GM19328 (cell line): ENCODE measurements around the gene PIPOX.

Source experiments
- ATAC-seq: cut with Tn5 transposase; IDR thresholded peaks from one replicate; pipeline ENCODE4 v1.9.1; 2021; ENCODE audit warnings: mild to moderate bottlenecking, moderate library complexity; ENCODE audit not compliant: unreplicated experiment

Gene PIPOX

DNA sequence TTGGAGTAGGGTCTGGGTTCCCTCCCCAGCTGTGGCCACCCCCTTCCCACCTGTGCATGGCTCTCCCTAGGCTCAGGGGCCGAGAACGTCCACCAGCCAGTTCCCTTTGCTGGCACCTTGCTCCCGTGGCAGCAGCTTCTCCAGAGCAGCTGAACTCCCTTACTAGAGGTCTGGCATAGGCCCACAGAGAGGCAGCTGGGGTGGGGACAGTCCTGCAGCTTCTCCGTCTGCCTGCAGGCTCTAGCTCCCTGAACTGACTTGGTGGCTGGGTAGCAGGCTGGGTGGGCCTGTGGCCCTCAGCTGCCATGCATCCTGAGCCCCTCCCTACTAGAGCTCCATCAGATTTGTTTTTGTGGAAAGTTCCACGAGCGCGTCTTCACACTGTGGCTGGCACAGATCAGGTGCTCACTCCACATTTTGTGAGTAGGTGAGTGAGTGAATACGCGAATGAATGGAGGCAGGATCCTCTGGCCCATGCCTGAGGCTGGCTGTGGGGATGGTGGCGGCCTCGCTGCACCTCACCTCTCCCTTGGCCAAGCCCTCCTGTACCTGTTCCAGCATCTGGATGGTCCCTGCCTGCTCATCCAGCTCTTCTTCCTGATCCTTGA, 51.3 kb downstream of the PIPOX start:
- ATAC-seq, result no peak

DNA sequence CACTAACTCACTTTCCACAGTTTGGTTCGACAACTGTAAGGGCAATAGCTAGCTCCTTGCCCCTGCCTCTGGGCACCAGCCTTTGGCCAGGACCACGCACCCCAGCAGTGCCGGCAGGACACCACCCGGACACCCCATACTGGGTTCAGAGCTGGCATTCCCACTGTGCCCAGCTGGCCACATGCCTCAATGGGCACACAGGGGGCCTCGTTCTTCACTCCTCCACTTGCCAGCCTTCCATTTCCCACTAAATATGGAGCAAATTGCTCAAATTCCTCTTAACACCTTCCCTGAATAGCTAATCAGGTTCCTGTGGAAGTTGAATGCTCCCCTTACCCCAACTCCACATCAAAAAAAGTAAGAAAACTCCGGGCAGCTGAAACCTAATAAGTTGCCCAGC, 52.5 kb downstream of the PIPOX start:
- no peak for ATAC-seq

DNA sequence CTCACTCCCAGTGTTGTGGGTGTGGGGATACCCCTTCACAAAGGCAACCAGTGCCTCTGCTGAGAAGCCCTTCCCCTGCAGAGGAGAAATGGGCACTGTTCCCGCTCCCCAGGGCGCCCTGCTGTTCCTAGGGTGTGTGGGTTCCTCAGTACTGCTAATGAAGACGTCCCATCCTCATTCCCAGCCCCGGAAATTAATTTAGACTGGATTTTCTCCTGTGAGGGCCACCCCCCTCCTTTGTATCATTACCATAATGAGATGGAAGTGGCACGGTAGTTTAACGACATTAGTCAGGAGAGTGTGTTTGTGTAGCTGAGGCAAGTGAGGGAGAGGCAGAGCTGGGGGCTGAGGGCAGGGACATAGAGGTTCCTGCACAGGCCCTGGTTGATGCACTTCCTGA, 53.2 kb downstream of the PIPOX start:
- ATAC-seq, result no peak

GRCh38 chr17:29099527-29099926, 56.6 kb downstream of the PIPOX start:
- ATAC-seq, result no peak

DNA sequence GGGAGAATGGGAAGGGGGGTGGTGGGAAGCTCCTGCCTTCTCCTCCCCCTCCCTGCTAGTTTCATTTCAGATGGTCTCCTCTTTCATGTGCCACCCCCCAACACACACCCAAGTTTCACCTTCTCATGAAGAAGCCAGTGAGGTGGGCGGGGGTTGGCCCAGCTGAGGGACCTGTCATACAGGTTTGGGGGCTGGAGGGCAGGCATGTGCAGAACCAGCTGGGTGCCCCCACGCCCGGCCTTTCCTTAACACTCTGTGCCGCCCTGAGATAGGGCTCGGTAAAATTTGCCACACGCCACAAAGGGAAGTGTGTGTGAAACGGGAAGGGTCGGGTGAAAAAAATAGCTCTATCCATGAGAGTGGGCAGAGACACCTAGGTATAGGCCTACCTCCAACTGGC, 57.4 kb downstream of the PIPOX start:
- ATAC-seq, result no peak

DNA sequence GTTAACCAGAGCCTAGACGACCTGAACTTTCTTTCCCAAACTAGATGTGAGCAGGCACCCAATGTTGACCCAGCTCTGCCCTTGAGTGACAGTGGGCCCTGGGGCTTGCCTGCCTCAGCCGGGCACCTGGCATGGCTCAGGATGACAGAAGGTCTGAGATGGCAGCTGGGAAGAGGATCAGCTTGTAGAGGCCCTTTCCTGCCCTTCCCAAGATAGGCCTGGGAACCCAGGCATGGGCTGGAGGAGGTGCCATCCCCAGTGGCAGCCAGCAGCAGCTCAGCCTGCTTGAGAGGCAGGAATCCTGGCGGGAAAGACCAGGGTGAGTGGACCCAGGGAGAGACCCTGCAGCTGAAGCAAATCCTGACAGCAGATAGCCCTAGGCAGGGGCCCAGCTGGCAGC, 59.1 kb downstream of the PIPOX start:
- ATAC-seq, result no peak

- no peak for ATAC-seq
Observed at GRCh38 chr17:29102741-29103181, 59.8 kb downstream of the PIPOX start.

- ATAC-seq, result no peak
Observed at GRCh38 chr17:29103341-29103740, 60.4 kb downstream of the PIPOX start.
